ENCODE results near the gene UBR3. TPM values are rescaled to one million over a fixed set of nuclear protein-coding genes. Genes with fewer than 3 reads are reported as not detected.

UBR3 gene
- total RNA-seq, 1 experiment from 2014 or later = 48.9 TPM

DNA sequence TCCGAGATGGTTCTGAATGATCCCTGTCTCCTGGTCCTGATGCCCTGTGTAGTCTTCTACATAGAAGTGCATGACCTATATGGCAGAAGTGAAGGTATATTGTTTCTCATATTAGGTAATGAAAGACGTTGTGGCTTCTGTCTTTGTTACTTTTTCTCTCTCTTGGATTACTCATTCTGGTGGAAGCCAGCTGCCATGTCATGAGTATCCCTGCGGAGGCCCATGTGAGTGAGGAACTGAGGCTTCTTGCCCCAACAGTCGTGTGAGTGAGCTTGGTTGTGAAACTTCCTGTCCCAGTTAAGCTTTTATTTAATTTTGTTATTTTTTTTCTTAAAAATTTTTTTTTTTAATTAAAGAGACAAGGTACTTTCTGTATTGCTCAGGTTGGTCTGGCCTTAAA lies 134.7 kb downstream of the UBR3 start:
- intact Hi-C loops (cut with micrococcal nuclease; ENCODE audit: unreplicated experiment) = no loop called here
- TF ChIP-seq EZH2 (IDR thresholded peaks at IDR 0.05; ENCODE audit: borderline replicate concordance, low read depth, low read length, poor library complexity, severe bottlenecking) = no peak
- TF ChIP-seq, protein P1, sequence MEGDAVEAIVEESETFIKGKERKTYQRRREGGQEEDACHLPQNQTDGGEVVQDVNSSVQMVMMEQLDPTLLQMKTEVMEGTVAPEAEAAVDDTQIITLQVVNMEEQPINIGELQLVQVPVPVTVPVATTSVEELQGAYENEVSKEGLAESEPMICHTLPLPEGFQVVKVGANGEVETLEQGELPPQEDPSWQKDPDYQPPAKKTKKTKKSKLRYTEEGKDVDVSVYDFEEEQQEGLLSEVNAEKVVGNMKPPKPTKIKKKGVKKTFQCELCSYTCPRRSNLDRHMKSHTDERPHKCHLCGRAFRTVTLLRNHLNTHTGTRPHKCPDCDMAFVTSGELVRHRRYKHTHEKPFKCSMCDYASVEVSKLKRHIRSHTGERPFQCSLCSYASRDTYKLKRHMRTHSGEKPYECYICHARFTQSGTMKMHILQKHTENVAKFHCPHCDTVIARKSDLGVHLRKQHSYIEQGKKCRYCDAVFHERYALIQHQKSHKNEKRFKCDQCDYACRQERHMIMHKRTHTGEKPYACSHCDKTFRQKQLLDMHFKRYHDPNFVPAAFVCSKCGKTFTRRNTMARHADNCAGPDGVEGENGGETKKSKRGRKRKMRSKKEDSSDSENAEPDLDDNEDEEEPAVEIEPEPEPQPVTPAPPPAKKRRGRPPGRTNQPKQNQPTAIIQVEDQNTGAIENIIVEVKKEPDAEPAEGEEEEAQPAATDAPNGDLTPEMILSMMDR (conservative IDR thresholded peaks at IDR 0.05; ENCODE audit: low read depth, low read length) = no peak
- DNase-seq (ENCODE audit: low spot score) = no peak
- H3K27ac ChIP-seq (ENCODE audit: low read depth, low read length, poor library complexity, severe bottlenecking) = no peak overlapping the region
- no peaks in the 10 kb centered on the region for H3K27me3 ChIP-seq (replicated peaks; ENCODE audit: insufficient read depth, low read depth, low read length, poor library complexity)
- peaks cover 3% of the 10 kb centered on the region for H3K36me3 ChIP-seq (ENCODE audit: insufficient read depth, low read length, poor library complexity, severe bottlenecking)
- no peak overlapping the region for H3K4me3 ChIP-seq (ENCODE audit: low read depth, low read length, poor library complexity, severe bottlenecking)
- no TSS peak for BruUV-seq (replicated peaks)
- no peaks in the 10 kb centered on the region for H3K4me1 ChIP-seq (ENCODE audit: insufficient read depth, low read length, poor library complexity, severe bottlenecking)
- ChIA-PET CTCF (no interaction called here), POLR2A (ENCODE audit: low non-redundant PET) (no interaction called here)
- H3K9me3 ChIP-seq (ENCODE audit: low read depth, low read length, poor library complexity, severe bottlenecking) = no peaks in the 10 kb centered on the region

DNA sequence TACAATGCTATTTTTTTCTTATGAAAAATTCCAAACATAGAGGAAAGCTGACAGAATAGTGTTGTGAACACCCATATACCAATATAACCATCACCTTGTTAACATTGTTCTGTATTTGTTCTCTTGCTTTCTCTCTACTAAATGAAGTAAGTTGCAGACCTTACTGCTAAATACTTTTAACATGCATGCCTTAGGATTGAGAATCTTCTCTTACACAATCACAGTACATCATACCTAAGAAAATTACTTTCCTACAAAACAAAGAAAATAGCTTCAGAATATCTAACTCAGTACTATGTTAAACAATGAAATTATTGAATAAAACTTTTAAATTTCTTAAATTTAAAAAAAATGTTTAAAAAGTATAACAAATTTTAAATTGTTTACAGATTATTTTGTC lies 136.5 kb downstream of the UBR3 start:
- POLR2A ChIA-PET (ENCODE audit: low non-redundant PET) = no interaction called here
- intact Hi-C loops (cut with micrococcal nuclease; ENCODE audit: unreplicated experiment) = no loop called here
- no TSS peak for BruUV-seq (replicated peaks)
- no peak for TF ChIP-seq EZH2 (IDR thresholded peaks at IDR 0.05; ENCODE audit: borderline replicate concordance, low read depth, low read length, poor library complexity, severe bottlenecking)
- TF ChIP-seq, protein P1 (conservative IDR thresholded peaks at IDR 0.05; ENCODE audit: low read depth, low read length) = no peak
- no peaks in the 10 kb centered on the region for H3K27me3 ChIP-seq (replicated peaks; ENCODE audit: insufficient read depth, low read depth, low read length, poor library complexity)
- CTCF ChIA-PET = no interaction called here
- H3K36me3 ChIP-seq (ENCODE audit: insufficient read depth, low read length, poor library complexity, severe bottlenecking) = no peaks in the 10 kb centered on the region
- H3K9me3 ChIP-seq (ENCODE audit: low read depth, low read length, poor library complexity, severe bottlenecking) = no peaks in the 10 kb centered on the region
- H3K27ac ChIP-seq (ENCODE audit: low read depth, low read length, poor library complexity, severe bottlenecking) = no peak overlapping the region
- H3K4me3 ChIP-seq (ENCODE audit: low read depth, low read length, poor library complexity, severe bottlenecking) = no peak overlapping the region
- no peak for DNase-seq (ENCODE audit: low spot score)
- H3K4me1 ChIP-seq (ENCODE audit: insufficient read depth, low read length, poor library complexity, severe bottlenecking) = no peaks in the 10 kb centered on the region

DNA sequence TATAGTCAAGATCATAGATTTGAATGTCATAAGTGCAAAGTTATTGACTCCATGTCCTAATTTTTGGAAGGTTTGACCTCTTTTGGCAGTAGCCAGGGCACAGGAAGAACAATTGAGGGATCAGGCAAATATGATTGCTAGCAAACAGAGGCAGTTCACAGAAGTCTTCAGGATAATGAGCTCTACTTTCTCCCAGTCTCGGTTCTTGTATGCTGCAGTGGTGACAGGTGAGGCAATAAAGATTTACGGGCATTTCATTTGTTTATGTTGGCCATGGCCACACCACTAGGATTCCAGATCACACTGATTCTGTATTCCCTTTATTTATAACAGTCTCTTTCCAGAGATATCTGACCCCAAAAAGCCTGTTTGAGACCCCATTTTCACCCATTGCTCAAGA lies 137.5 kb downstream of the UBR3 start:
- CTCF ChIA-PET = interaction anchor here (0.5 kb wide), 1 partner anchor 26 kb away, joined by 3 read pairs; no protein-coding TSS in a partner anchor
- Histone ChIP-seq H3K27ac (ENCODE audit: low read depth, low read length, poor library complexity, severe bottlenecking) (no peak overlapping the region), H3K36me3 (ENCODE audit: insufficient read depth, low read length, poor library complexity, severe bottlenecking) (no peaks in the 10 kb centered on the region), H3K27me3 (replicated peaks; ENCODE audit: insufficient read depth, low read depth, low read length, poor library complexity) (no peaks in the 10 kb centered on the region), H3K4me1 (ENCODE audit: insufficient read depth, low read length, poor library complexity, severe bottlenecking) (no peaks in the 10 kb centered on the region), H3K4me3 (ENCODE audit: low read depth, low read length, poor library complexity, severe bottlenecking) (no peak overlapping the region), H3K9me3 (ENCODE audit: low read depth, low read length, poor library complexity, severe bottlenecking) (no peaks in the 10 kb centered on the region)
- TF ChIP-seq, protein P1 (conservative IDR thresholded peaks at IDR 0.05; ENCODE audit: low read depth, low read length) = no peak
- DNase-seq (ENCODE audit: low spot score) = no peak
- intact Hi-C loops (cut with micrococcal nuclease; ENCODE audit: unreplicated experiment) = no loop called here
- BruUV-seq (replicated peaks) = no TSS peak
- POLR2A ChIA-PET (ENCODE audit: low non-redundant PET) = no interaction called here

All from A673 (cell line).